Measurements from ENCODE around the gene SNAPC2. TPM values are rescaled to one million over a fixed set of nuclear protein-coding genes. Genes with fewer than 3 reads are reported as not detected.
A peak's percentile ranks its signal among the peaks of the same experiment; 100 is the strongest.

The SNAPC2 gene
- 10 to 100 TPM; 14.5 to 24.6 (median 16.6) TPM for polyA plus RNA-seq (ENCODE audit: insufficient read length in 4 of 4)

- peak; percentile 85 to 94 (median 86) for DNase-seq (ENCODE audit: low read depth in 4 of 4, low spot score in 3 of 4)
Measured at GRCh38 chr19:7919610-7920518, at the start of gene SNAPC2. Gene SNAPC2, plus strand, starts transcription at chr19:7920338. Its CDS starts 29 bp downstream, at chr19:7920367.

- DNase-seq (ENCODE audit: low read depth in 4 of 4, low spot score in 3 of 4): no peak
Measured at GRCh38 chr19:7870571-7871436, 49.3 kb upstream of the SNAPC2 start.

GRCh38 chr19:7871437-7872305 lies 48.5 kb upstream of the SNAPC2 start:
- no peak for DNase-seq (ENCODE audit: low read depth in 4 of 4, low spot score in 3 of 4)

- DNase-seq (ENCODE audit: low read depth in 4 of 4, low spot score in 3 of 4): no peak
Measured at GRCh38 chr19:7872306-7873204, 47.6 kb upstream of the SNAPC2 start.

- no peak for DNase-seq (ENCODE audit: low read depth in 4 of 4, low spot score in 3 of 4)
Measured at GRCh38 chr19:7873304-7874075, 46.6 kb upstream of the SNAPC2 start.

- no peak for DNase-seq (ENCODE audit: low read depth in 4 of 4, low spot score in 3 of 4)
Measured at GRCh38 chr19:7874076-7874896, 45.9 kb upstream of the SNAPC2 start, which contains the start of gene PRR36. Gene PRR36, minus strand, starts transcription at chr19:7874390. Its CDS starts 701 bp downstream, at chr19:7873689.

GRCh38 chr19:7874897-7875273 lies 45.3 kb upstream of the SNAPC2 start:
- no peak for DNase-seq (ENCODE audit: low read depth in 4 of 4, low spot score in 3 of 4)

- no peak for DNase-seq (ENCODE audit: low read depth in 4 of 4, low spot score in 3 of 4)
Measured at GRCh38 chr19:7877249-7877836, 42.8 kb upstream of the SNAPC2 start.

GRCh38 chr19:7879111-7879807 lies 40.9 kb upstream of the SNAPC2 start:
- no peak for DNase-seq (ENCODE audit: low read depth in 4 of 4, low spot score in 3 of 4)

- no peak for DNase-seq (ENCODE audit: low read depth in 4 of 4, low spot score in 3 of 4)
Measured at GRCh38 chr19:7879836-7880235, 40.3 kb upstream of the SNAPC2 start.

- DNase-seq (ENCODE audit: low read depth in 4 of 4, low spot score in 3 of 4): no peak
Measured at GRCh38 chr19:7881910-7882309, 38.2 kb upstream of the SNAPC2 start.

- no peak for DNase-seq (ENCODE audit: low read depth in 4 of 4, low spot score in 3 of 4)
Measured at GRCh38 chr19:7883105-7883504, 37.0 kb upstream of the SNAPC2 start.

- no peak for DNase-seq (ENCODE audit: low read depth in 4 of 4, low spot score in 3 of 4)
Measured at GRCh38 chr19:7883796-7884570, 36.2 kb upstream of the SNAPC2 start.

GRCh38 chr19:7885818-7886217 lies 34.3 kb upstream of the SNAPC2 start:
- no peak for DNase-seq (ENCODE audit: low read depth in 4 of 4, low spot score in 3 of 4)

- DNase-seq (ENCODE audit: low read depth in 4 of 4, low spot score in 3 of 4): no peak
Measured at GRCh38 chr19:7887408-7888144, 32.6 kb upstream of the SNAPC2 start.

Measured in right renal pelvis (tissue), 4 donors.